Measurements from ENCODE around the gene PABPC1L.

DNA sequence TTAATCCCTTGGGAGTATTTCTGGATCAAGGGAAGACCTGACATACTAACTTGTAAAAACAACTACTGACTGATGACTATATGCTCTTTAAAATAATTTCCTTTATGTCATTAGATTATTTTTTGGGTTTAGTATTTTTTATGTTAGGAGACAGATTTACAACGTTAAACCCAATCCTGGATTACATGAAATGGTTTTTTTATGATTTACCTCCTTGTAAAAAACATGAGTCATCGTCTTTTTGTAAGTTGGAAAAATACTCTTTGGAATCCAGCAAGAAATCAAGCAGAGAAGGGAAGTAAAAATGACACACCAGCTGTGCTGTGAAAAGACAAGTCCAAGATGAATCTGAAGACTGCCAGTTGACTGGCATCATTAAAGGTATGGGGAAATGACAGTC, 63.2 kb downstream of the PABPC1L start:
- no peak for TF ChIP-seq POLR2AphosphoS5 (IDR thresholded peaks at IDR 0.05; ENCODE audit: low read depth, low read length)
- TF ChIP-seq TAF1 (IDR thresholded peaks at IDR 0.05; ENCODE audit: borderline replicate concordance, insufficient read depth, low read length), result no peak
- TF ChIP-seq, protein P1, sequence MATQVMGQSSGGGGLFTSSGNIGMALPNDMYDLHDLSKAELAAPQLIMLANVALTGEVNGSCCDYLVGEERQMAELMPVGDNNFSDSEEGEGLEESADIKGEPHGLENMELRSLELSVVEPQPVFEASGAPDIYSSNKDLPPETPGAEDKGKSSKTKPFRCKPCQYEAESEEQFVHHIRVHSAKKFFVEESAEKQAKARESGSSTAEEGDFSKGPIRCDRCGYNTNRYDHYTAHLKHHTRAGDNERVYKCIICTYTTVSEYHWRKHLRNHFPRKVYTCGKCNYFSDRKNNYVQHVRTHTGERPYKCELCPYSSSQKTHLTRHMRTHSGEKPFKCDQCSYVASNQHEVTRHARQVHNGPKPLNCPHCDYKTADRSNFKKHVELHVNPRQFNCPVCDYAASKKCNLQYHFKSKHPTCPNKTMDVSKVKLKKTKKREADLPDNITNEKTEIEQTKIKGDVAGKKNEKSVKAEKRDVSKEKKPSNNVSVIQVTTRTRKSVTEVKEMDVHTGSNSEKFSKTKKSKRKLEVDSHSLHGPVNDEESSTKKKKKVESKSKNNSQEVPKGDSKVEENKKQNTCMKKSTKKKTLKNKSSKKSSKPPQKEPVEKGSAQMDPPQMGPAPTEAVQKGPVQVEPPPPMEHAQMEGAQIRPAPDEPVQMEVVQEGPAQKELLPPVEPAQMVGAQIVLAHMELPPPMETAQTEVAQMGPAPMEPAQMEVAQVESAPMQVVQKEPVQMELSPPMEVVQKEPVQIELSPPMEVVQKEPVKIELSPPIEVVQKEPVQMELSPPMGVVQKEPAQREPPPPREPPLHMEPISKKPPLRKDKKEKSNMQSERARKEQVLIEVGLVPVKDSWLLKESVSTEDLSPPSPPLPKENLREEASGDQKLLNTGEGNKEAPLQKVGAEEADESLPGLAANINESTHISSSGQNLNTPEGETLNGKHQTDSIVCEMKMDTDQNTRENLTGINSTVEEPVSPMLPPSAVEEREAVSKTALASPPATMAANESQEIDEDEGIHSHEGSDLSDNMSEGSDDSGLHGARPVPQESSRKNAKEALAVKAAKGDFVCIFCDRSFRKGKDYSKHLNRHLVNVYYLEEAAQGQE (IDR thresholded peaks at IDR 0.05; ENCODE audit: insufficient read depth in 1 of 2, low read depth in 2 of 2, low read length in 2 of 2), result no peak
- TF ChIP-seq SIN3A (IDR thresholded peaks at IDR 0.05; ENCODE audit: borderline replicate concordance, insufficient read depth, low read length), result no peak

All from PFSK-1 (cell line).